ENCODE data around the gene ECSIT. TPM values are rescaled to one million over a fixed set of nuclear protein-coding genes. Genes with fewer than 3 reads are reported as not detected.

ECSIT gene
- total RNA-seq, 1 donor from 2014 or later = 27.5 TPM

DNA sequence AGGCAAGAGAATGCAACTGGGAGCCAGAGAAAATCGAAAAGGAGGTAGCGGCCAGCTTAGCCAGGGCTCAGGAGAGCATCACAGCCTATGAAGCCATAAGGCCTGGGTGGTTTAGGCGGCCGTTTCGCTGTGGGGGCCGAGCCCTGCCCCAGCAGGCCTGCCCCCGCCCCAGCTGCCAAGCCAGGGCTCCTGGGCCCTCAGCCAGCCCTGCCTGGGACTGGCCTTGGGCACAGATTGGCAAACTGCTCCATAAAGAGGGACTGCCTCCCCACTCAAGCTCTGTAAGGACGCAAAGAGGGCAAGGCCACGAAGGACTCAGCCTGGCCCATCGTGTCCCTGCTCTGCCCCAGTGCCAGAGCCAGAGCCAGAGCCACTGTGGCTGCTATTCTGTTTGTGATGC lies 33.5 kb downstream of the ECSIT start:
- TF ChIP-seq, protein P1, sequence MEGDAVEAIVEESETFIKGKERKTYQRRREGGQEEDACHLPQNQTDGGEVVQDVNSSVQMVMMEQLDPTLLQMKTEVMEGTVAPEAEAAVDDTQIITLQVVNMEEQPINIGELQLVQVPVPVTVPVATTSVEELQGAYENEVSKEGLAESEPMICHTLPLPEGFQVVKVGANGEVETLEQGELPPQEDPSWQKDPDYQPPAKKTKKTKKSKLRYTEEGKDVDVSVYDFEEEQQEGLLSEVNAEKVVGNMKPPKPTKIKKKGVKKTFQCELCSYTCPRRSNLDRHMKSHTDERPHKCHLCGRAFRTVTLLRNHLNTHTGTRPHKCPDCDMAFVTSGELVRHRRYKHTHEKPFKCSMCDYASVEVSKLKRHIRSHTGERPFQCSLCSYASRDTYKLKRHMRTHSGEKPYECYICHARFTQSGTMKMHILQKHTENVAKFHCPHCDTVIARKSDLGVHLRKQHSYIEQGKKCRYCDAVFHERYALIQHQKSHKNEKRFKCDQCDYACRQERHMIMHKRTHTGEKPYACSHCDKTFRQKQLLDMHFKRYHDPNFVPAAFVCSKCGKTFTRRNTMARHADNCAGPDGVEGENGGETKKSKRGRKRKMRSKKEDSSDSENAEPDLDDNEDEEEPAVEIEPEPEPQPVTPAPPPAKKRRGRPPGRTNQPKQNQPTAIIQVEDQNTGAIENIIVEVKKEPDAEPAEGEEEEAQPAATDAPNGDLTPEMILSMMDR (IDR thresholded peaks at IDR 0.05) = no peak
- intact Hi-C loops (cut with DNase I) = no loop called here
- Histone ChIP-seq H3K4me1 (no peaks in the 10 kb centered on the region), H3K27ac (no peak overlapping the region), H3K4me3 (no peak overlapping the region), H3K36me3 (peaks cover 25 to 53% of the 10 kb centered on the region in 2 donors), H3K27me3 (no peaks in the 10 kb centered on the region), H3K9me3 (no peaks in the 10 kb centered on the region)
- no peak for DNase-seq (ENCODE audit: low spot score in 2 of 2)

DNA sequence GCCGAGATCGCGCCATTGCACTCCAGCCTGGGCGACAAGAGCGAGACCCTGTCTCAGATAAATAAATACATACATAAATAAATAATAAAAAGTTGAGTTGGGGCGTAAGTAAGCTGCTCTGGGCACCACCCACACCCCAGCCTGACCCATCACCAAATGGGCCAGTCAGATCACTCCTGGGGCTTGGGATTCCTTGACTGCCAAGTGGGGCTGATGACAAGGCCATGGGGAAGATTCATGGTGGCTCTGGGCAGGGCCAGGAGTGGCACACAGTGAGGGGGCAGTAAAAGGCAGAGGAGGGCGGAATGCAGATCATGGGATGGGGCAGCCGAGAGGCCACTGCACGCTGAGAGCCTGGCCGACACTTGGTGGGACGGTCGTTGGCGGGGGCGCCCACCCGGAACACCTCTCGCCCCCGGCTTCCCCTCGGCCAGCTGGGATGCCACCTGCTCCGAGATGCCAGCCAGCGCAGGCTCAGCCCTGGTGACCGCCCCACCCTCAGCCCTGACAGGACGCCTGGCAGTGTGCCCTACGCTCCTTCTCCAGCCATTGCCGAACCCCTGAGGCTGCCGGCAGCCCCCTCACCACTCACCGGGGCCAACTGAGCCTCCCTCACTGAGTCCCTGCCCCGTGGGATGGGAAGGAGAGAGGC lies 34.2 kb downstream of the ECSIT start:
- no peak overlapping the region for H3K4me3 ChIP-seq
- DNase-seq (ENCODE audit: low spot score in 2 of 2) = no peak
- H3K36me3 ChIP-seq = peaks cover 30 to 53% of the 10 kb centered on the region in 2 donors
- no peaks in the 10 kb centered on the region for H3K9me3 ChIP-seq
- intact Hi-C loops (cut with DNase I) = no loop called here
- TF ChIP-seq, protein P1 (IDR thresholded peaks at IDR 0.05) = no peak
- H3K27ac ChIP-seq = no peak overlapping the region
- no peaks in the 10 kb centered on the region for H3K4me1 ChIP-seq
- no peaks in the 10 kb centered on the region for H3K27me3 ChIP-seq

DNA sequence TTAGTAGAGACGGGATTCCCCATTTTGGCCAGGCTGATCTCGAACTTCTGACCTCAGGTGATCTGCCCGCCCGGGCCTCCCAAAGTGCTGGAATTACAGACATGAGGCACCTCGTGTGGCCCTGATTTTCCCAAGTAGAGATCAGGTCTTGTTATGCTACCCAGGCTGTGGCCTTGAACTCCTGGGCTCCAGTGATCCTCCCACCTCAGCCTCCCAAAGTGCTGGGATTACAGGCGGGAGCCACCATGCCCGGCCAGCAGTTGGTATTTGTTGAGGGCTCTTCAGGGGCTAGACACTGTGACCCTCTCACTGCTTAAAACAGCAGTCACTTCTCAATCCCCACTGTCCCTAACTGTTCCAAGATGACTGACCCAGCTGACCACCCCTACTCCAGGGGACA lies 39.6 kb downstream of the ECSIT start:
- DNase-seq (ENCODE audit: low spot score in 2 of 2) = no peak
- H3K9me3 ChIP-seq = no peaks in the 10 kb centered on the region
- TF ChIP-seq, protein P1 (IDR thresholded peaks at IDR 0.05) = no peak
- H3K4me3 ChIP-seq = no peak overlapping the region
- intact Hi-C loops (cut with DNase I) = no loop called here
- H3K27ac ChIP-seq = no peak overlapping the region
- H3K36me3 ChIP-seq = peaks cover 34 to 48% of the 10 kb centered on the region in 2 donors
- H3K27me3 ChIP-seq = no peaks in the 10 kb centered on the region
- H3K4me1 ChIP-seq = no peaks in the 10 kb centered on the region

DNA sequence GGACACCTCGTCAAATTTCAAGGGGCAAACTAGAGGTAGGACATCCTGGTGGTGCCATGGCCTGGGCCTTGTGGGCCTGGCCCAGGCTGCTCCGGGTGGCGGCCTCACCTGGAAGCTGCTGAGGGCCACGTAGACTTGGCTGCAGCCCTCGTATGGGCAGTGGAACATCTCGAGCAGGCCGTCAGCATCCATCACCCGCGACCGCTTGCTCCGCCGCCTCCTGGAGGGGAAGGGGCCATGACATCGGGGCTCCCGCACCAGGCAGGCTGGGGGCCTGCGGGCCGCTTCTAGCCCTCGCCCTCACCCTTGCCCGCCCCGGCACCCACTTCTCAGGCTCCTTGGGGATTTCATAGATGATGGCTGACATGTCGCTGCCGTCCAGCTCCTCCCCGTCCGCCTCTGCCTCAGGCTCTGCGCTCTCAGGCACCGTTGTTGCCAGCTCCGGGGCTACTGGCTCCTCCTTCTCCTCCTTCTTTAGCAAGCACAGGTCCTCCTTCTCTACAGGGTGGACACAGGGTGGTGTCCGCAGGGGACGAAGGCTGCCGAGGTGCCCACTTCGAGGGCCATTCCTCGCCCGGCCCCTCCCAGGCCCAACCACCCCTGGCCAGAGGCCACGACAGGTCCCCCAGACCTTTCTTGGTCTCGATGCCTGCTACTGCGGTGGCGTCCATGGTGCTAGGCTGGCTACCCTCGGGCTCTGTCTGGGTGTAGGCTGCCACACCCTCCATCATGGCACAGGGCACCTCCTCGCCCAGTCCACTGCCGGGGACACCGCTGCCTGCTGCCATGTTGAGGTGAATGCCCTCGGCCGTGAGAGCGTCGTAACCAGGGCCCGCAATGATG lies 42.1 kb downstream of the ECSIT start:
- TF ChIP-seq, protein P1 (IDR thresholded peaks at IDR 0.05) = no peak
- Histone ChIP-seq H3K27ac (no peak overlapping the region), H3K4me1 (peaks cover 3 to 9% of the 10 kb centered on the region in 2 donors), H3K9me3 (no peaks in the 10 kb centered on the region), H3K36me3 (peaks cover 32 to 39% of the 10 kb centered on the region in 2 donors), H3K4me3 (no peak overlapping the region), H3K27me3 (no peaks in the 10 kb centered on the region)
- intact Hi-C loops (cut with DNase I) = no loop called here
- DNase-seq (ENCODE audit: low spot score in 2 of 2) = no peak

DNA sequence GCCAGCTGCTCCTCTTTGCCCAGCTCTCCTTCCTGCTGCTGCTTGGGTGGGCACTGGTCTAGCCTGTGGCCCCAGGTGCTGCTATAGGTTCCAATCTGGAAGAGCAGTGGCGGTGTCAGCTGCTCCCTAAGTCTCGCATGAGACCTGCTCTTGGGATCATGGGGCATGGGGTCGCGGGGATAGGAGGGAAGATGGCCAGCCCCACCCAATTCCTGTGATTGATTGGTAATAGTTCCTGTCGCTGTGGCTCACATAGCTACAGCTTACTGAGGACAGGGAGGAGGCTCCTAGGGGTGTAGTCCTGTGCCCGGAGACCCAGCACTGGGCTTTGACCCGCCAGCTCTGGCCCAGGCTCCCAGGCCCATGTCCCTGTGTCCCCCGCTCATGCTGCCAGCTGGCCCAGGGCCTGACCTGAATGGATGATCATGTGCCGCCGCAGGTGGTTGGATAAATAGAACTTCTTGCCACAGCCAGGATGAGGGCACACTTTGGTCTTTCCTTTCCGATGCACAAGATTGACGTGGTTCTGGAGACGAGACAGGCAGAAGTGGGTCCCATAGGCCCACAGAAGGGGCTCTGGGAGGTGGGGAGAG lies 43.6 kb downstream of the ECSIT start:
- no peak for DNase-seq (ENCODE audit: low spot score in 2 of 2)
- TF ChIP-seq, protein P1 (IDR thresholded peaks at IDR 0.05) = no peak
- H3K36me3 ChIP-seq = peaks cover 28 to 31% of the 10 kb centered on the region in 2 donors
- peaks cover 3 to 9% of the 10 kb centered on the region in 2 donors for H3K4me1 ChIP-seq
- intact Hi-C loops (cut with DNase I) = no loop called here
- H3K9me3 ChIP-seq = no peaks in the 10 kb centered on the region
- H3K27me3 ChIP-seq = peaks cover 11% of the 10 kb centered on the region
- no peak overlapping the region for H3K4me3 ChIP-seq
- H3K27ac ChIP-seq = no peak overlapping the region
